SK-N-SH treated with all-trans-retinoic acid at 6 μM for 48 hours (cell line): Measurements from ENCODE around the gene TNS1.

Experiments used
- ATAC-seq: fragments of 200-7000 bp; cut with Tn5 transposase; 3 replicates; pipeline ENCODE4 v1.9.1; 2020; ENCODE audit warnings: mild to moderate bottlenecking, moderate library complexity
- ARNTL ChIP-seq: fragments of 450-650 bp; formaldehyde crosslinking; IDR thresholded peaks from 2 replicates; pipeline ENCODE4 v1.5.0; 2020; ENCODE audit warnings: low read depth, mild to moderate bottlenecking, moderate library complexity, borderline replicate concordance
- CSDC2 ChIP-seq: fragments of 250-450 bp; sonication (Bioruptor Pico); IDR thresholded peaks from 2 replicates; pipeline ENCODE4 v1.5.0; 2020; ENCODE audit warnings: mild to moderate bottlenecking, moderate library complexity
- GLIS3 ChIP-seq: fragments of 250-450 bp; sonication (Bioruptor Pico); IDR thresholded peaks from 2 replicates; pipeline ENCODE4 v1.5.0; 2020; ENCODE audit warnings: mild to moderate bottlenecking, moderate library complexity
- ISL1 ChIP-seq: fragments of 250-450 bp; sonication (Bioruptor Pico); IDR thresholded peaks from 2 replicates; pipeline ENCODE4 v2.1.2; 2022; ENCODE audit warnings: mild to moderate bottlenecking, moderate library complexity
- OSR1 ChIP-seq: fragments of 250-450 bp; sonication (Bioruptor Pico); IDR thresholded peaks from 2 replicates; pipeline ENCODE4 v1.8.0; 2022; ENCODE audit warnings: moderate library complexity, mild to moderate bottlenecking, inconsistent platforms
- POU6F1 ChIP-seq: fragments of 250-450 bp; sonication (Bioruptor Pico); IDR thresholded peaks from 2 replicates; pipeline ENCODE4 v1.8.0; 2021; ENCODE audit warnings: low read depth, mild to moderate bottlenecking, moderate library complexity, borderline replicate concordance
- PPARA ChIP-seq: fragments of 250-450 bp; sonication (Bioruptor Pico); IDR thresholded peaks from 2 replicates; pipeline ENCODE4 v1.5.0; 2020; ENCODE audit warnings: mild to moderate bottlenecking, borderline replicate concordance
- RARB ChIP-seq: fragments of 250-450 bp; sonication (Bioruptor Pico); IDR thresholded peaks from 2 replicates; pipeline ENCODE4 v1.8.0; 2021; ENCODE audit warnings: mild to moderate bottlenecking, moderate library complexity
- SNAI2 ChIP-seq: fragments of 250-450 bp; sonication (Bioruptor Pico); IDR thresholded peaks from 2 replicates; pipeline ENCODE4 v1.5.0; 2020; ENCODE audit warnings: mild to moderate bottlenecking, moderate library complexity
- ZFP3 ChIP-seq: fragments of 250-450 bp; sonication (Bioruptor Pico); IDR thresholded peaks from 2 replicates; pipeline ENCODE4 v1.5.0; 2020; ENCODE audit warnings: mild to moderate bottlenecking, moderate library complexity
- ZNF565 ChIP-seq: fragments of 450-650 bp; formaldehyde crosslinking; conservative IDR thresholded peaks from 2 replicates; pipeline ENCODE4 v1.5.0; 2020; ENCODE audit warnings: low read depth, mild to moderate bottlenecking, moderate library complexity
- ZNF70 ChIP-seq: fragments of 450-650 bp; formaldehyde crosslinking; IDR thresholded peaks from 2 replicates; pipeline ENCODE4 v1.5.0; 2020; ENCODE audit warnings: mild to moderate bottlenecking, moderate library complexity
- ZNF8 ChIP-seq: fragments of 450-650 bp; formaldehyde crosslinking; IDR thresholded peaks from 2 replicates; pipeline ENCODE4 v1.5.0; 2020; ENCODE audit warnings: mild to moderate bottlenecking, moderate library complexity
- TF ChIP-seq, protein P1 (sequence below): fragments of 250-450 bp; sonication (Bioruptor Pico); IDR thresholded peaks from 2 replicates; pipeline ENCODE4 v1.5.0; 2020; ENCODE audit warnings: mild to moderate bottlenecking, moderate library complexity
- TF ChIP-seq, protein P2 (sequence below): fragments of 250-450 bp; sonication (Bioruptor Pico); IDR thresholded peaks from 2 replicates; pipeline ENCODE4 v1.5.1; 2021; ENCODE audit warnings: mild to moderate bottlenecking, moderate library complexity
- TF ChIP-seq, protein P3 (sequence below): fragments of 250-450 bp; sonication (Bioruptor Pico); IDR thresholded peaks from 2 replicates; pipeline ENCODE4 v1.5.1; 2020; ENCODE audit warnings: low read depth, mild to moderate bottlenecking, moderate library complexity

TNS1 gene

GRCh38 chr2:218005486-218005885, 2.7 kb upstream of the TNS1 start:
- ATAC-seq = no peak
- TF ChIP-seq ZNF8 (CRISPR knock-in tag) (no peak), PPARA (CRISPR knock-in tag) (no peak), SNAI2 (CRISPR knock-in tag) (no peak), ARNTL (CRISPR knock-in tag) (no peak), ZNF565 (CRISPR knock-in tag) (no peak), CSDC2 (CRISPR knock-in tag) (no peak), ZFP3 (CRISPR knock-in tag) (no peak)
- TF ChIP-seq, protein P1, sequence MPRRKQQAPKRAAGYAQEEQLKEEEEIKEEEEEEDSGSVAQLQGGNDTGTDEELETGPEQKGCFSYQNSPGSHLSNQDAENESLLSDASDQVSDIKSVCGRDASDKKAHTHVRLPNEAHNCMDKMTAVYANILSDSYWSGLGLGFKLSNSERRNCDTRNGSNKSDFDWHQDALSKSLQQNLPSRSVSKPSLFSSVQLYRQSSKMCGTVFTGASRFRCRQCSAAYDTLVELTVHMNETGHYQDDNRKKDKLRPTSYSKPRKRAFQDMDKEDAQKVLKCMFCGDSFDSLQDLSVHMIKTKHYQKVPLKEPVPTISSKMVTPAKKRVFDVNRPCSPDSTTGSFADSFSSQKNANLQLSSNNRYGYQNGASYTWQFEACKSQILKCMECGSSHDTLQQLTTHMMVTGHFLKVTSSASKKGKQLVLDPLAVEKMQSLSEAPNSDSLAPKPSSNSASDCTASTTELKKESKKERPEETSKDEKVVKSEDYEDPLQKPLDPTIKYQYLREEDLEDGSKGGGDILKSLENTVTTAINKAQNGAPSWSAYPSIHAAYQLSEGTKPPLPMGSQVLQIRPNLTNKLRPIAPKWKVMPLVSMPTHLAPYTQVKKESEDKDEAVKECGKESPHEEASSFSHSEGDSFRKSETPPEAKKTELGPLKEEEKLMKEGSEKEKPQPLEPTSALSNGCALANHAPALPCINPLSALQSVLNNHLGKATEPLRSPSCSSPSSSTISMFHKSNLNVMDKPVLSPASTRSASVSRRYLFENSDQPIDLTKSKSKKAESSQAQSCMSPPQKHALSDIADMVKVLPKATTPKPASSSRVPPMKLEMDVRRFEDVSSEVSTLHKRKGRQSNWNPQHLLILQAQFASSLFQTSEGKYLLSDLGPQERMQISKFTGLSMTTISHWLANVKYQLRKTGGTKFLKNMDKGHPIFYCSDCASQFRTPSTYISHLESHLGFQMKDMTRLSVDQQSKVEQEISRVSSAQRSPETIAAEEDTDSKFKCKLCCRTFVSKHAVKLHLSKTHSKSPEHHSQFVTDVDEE (CRISPR knock-in tag) = no peak
- TF ChIP-seq, protein P2, sequence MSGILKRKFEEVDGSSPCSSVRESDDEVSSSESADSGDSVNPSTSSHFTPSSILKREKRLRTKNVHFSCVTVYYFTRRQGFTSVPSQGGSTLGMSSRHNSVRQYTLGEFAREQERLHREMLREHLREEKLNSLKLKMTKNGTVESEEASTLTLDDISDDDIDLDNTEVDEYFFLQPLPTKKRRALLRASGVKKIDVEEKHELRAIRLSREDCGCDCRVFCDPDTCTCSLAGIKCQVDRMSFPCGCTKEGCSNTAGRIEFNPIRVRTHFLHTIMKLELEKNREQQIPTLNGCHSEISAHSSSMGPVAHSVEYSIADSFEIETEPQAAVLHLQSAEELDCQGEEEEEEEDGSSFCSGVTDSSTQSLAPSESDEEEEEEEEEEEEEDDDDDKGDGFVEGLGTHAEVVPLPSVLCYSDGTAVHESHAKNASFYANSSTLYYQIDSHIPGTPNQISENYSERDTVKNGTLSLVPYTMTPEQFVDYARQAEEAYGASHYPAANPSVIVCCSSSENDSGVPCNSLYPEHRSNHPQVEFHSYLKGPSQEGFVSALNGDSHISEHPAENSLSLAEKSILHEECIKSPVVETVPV (CRISPR knock-in tag) = no peak

GRCh38 chr2:218005028-218005427, 2.2 kb upstream of the TNS1 start:
- no peak for ATAC-seq
- TF ChIP-seq PPARA (CRISPR knock-in tag) = no peak
- no peak for TF ChIP-seq ZNF70 (CRISPR knock-in tag)
- no peak for TF ChIP-seq GLIS3
- TF ChIP-seq OSR1 (CRISPR knock-in tag) = no peak
- no peak for TF ChIP-seq ARNTL (CRISPR knock-in tag)
- no peak for TF ChIP-seq ZNF565 (CRISPR knock-in tag)
- no peak for TF ChIP-seq ISL1

GRCh38 chr2:218003981-218004419, 1.2 kb upstream of the TNS1 start:
- peak; percentile 49 for ATAC-seq
- TF ChIP-seq ZFP3 (CRISPR knock-in tag) (peak; percentile 65; the same call in 1 of the 2 replicates), SNAI2 (CRISPR knock-in tag) (no peak)

DNA sequence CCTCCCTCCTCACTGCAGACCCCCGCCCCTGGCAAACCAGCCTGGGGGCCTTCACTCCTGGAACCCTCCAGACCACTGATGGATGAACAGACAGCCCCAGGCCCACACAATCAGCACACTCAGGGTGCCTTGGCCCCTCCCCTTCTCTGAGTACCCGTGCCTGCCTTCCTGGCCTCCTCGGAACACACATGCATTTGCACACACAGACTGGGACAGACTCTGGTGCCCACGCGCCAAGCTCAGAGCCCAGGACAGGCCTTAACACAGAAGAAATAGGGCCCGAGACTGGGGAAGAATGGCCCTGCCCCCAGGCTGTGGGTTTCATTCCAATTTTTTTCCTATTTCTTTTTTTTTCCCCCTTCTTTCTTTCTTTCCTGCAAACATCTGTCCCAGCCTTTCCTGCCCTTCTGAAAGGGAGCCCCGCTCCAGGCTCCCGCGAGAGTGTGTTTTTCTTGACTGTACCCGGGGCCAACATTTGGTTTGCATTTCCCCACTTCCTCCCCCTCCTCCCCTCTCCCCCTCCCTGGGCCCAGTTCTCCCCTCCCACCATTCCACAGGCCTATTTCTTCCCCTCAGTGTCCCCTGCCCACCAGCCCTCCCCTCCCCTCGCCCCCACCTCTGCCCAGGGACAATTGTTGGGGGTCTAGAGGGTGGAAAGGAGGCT, 618 bp upstream of the TNS1 start:
- peak; percentile 52 for ATAC-seq
- TF ChIP-seq GLIS3 (no peak), PPARA (CRISPR knock-in tag) (no peak)

DNA sequence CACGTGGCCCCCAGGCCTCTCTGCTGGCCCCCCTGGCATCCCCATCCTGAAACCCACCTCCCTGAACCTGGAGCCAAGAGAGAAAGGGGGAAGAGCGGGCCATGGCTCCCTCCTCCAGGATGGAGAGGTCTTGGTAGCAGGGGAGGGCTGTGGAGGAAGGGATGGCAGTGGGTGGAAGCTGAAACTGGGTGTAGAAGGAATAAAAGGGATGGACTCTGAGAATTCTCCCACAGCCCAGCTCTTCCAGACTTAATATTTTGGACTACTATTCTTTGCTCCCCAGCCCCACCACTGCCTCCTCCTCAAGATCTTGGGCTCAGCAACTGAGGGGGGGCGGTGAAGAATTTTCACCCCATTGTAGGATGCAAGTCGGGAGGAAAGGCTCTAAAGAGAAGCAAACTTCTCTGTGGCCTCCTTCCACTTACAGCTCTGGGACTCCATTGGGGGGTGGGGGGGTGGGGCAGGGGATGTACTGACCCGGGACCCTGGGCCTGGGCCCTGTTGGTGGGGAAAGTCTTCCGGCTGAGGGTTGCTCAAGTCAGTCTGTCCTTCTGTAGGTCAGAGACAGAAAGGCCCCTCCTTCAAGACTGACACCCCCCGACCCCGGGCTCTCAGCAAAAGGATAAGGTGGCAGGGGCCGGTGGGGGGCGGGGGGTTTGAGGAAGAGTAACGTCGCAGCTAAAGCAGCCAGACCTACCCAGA, 501 bp downstream of the TNS1 start:
- TF ChIP-seq POU6F1 (CRISPR knock-in tag) = no peak
- TF ChIP-seq, protein P2 (CRISPR knock-in tag) = no peak
- no peak for TF ChIP-seq RARB (CRISPR knock-in tag)
- TF ChIP-seq ZNF565 (CRISPR knock-in tag) = no peak
- TF ChIP-seq SNAI2 (CRISPR knock-in tag) = no peak
- TF ChIP-seq, protein P3, sequence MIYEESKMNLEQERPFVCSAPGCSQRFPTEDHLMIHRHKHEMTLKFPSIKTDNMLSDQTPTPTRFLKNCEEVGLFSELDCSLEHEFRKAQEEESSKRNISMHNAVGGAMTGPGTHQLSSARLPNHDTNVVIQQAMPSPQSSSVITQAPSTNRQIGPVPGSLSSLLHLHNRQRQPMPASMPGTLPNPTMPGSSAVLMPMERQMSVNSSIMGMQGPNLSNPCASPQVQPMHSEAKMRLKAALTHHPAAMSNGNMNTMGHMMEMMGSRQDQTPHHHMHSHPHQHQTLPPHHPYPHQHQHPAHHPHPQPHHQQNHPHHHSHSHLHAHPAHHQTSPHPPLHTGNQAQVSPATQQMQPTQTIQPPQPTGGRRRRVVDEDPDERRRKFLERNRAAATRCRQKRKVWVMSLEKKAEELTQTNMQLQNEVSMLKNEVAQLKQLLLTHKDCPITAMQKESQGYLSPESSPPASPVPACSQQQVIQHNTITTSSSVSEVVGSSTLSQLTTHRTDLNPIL = no peak

More for the DNA sequence above, 501 bp downstream of the TNS1 start:
- no peak for ATAC-seq
